Adrenal gland (tissue), 12 donors: ENCODE measurements around the gene ZW10. TPM values are rescaled to one million over a fixed set of nuclear protein-coding genes. Genes with fewer than 3 reads are reported as not detected.

ENCODE experiments used
- DNase-seq, 7 donors: peaks; one replicate each; pipeline ENCODE4 v3.0.0-alpha.2; 2019 to 2020
- H3K27ac ChIP-seq, 5 donors: fragments of 200-600 bp; sonication (generic) in 4 of 5; 1 replicate in 3 of 5; 2 replicates in 2 of 5; pipeline versions ENCODE4 v1.5.1 to v1.8.0; 2016 to 2020; ENCODE audit warnings: mild to moderate bottlenecking in 1 of 5
- H3K27me3 ChIP-seq: fragments of 200-600 bp; 2 replicates; pipeline ENCODE4 v1.8.0; 2021
- H3K36me3 ChIP-seq, 2 donors: fragments of 200-600 bp; replicated peaks in 1 of 2; 1 replicate in 1 of 2; 2 replicates in 1 of 2; pipeline versions ENCODE4 v1.5.1 to v1.8.0; 2018 to 2022
- H3K4me1 ChIP-seq, 2 donors: fragments of 200-600 bp; replicated peaks in 1 of 2; 1 replicate in 1 of 2; 2 replicates in 1 of 2; pipeline versions ENCODE4 v1.5.1 to v1.8.0; 2018 to 2021
- H3K4me3 ChIP-seq, 4 donors: fragments of 200-600 bp; sonication (generic) in 3 of 4; one replicate each; pipeline ENCODE4 v1.5.1; 2016 to 2018
- H3K9me3 ChIP-seq, 3 donors: fragments of 200-600 bp; sonication (generic) in 1 of 3; replicated peaks in 1 of 3; 1 replicate in 2 of 3; 2 replicates in 1 of 3; pipeline versions ENCODE4 v1.5.1 to v1.8.0; 2016 to 2021
- CTCF ChIP-seq, 6 experiments: fragments of 450-650 bp in 4 of 6; fragments of 200-600 bp in 2 of 6; sonication (generic) in 1 of 6; IDR thresholded peaks; 1 replicate in 5 of 6; 2 replicates in 1 of 6; pipeline versions ENCODE4 v1.5.1 to v1.8.0; 2016 to 2021; ENCODE audit warnings: antibody characterized with exemption in 6 of 6, mild to moderate bottlenecking in 2 of 6, moderate library complexity in 1 of 6
- POLR2A ChIP-seq, 2 donors: fragments of 450-650 bp; IDR thresholded peaks; one replicate each; pipeline ENCODE4 v1.6.1; 2017; ENCODE audit warnings: antibody characterized with exemption in 2 of 2, mild to moderate bottlenecking in 2 of 2, moderate library complexity in 1 of 2
- WGBS, 4 donors: extraction: QIAGEN DNeasy Blood & Tissue Kit in 2 of 4; methylation state at CpG; one replicate each; pipeline versions ENCODE4 v1.1.5 to v1.1.7; 2013 to 2017; 5-methylcytosine and 5-hydroxymethylcytosine counted together
- intact Hi-C, 2 donors: fragments of 100-400 bp; cut with DNase I; formaldehyde crosslinking; loops; one replicate each; pipeline versions ENCODE4 v1.14.1 to v1.15.0; 2022 to 2023
- polyA plus RNA-seq, 3 donors: library from polyadenylated mRNA; stranded (reverse); fragments of 200-250 nt in 2 of 3; fragments of 350-450 nt in 1 of 3; fragmentation: Illumina TruSeq in 1 of 3; extraction: RNeasy Lipid Tissue Mini Kit (QIAGEN cat#74804) in 1 of 3; gene quantifications; one replicate each; pipeline ENCODE4 v1.2.3, GENCODE V29; 2013 to 2014
- total RNA-seq, 9 donors: library from RNA; depleted of rRNA in 4 of 9; stranded (reverse); fragments of >200 nt in 4 of 9; fragments of 120-200 nt in 1 of 9; fragmentation: NEBNext Ultra II Directional in 1 of 9; extraction: Animal tissue kit (Norgen Biotek cat#: 25700) in 1 of 9; gene quantifications; one replicate each; pipeline versions ENCODE4 v1.1.0 to v1.2.4, GENCODE V29; 2013 to 2023
- donor health status: healthy with polysubstance abuse.
- donor health status: Bipolar disorder and iron deficiency.
- donor health status: DM: yes; HTN: yes; CAD: no.
- donor health status: DM: no; HTN: no; CAD: no.
- donor health status: DM: no; HTN: no; CAD: no.
- donor health status: DM: yes; HTN: yes; CAD: no.

The ZW10 gene
- total and polyA plus RNA-seq, 12 donors, result 3.2 to 24.3 (median 11.0) TPM

GRCh38 chr11:113729456-113729855 lies 44.0 kb downstream of the ZW10 start:
- H3K4me3 ChIP-seq, result no peak overlapping the region
- no peaks in the 10 kb centered on the region for H3K9me3 ChIP-seq
- H3K36me3 ChIP-seq, result no peaks in the 10 kb centered on the region
- H3K27me3 ChIP-seq, result no peaks in the 10 kb centered on the region
- intact Hi-C loops, result no loop called here
- peaks cover 4 to 13% of the 10 kb centered on the region in 2 donors for H3K4me1 ChIP-seq
- DNase-seq, result no peak
- no peak overlapping the region for H3K27ac ChIP-seq
- 73 to 84% (median 79%) methylated on average over 5 of the region's 5 CpGs for WGBS, 4 donors
- TF ChIP-seq POLR2A (IDR thresholded peaks at IDR 0.05), result no peak
- no peak for TF ChIP-seq CTCF (IDR thresholded peaks at IDR 0.05)

- 72 to 82% (median 78%) methylated on average over 3 of the region's 3 CpGs for WGBS, 4 donors
- intact Hi-C loops, result no loop called here
- DNase-seq, result peak in 2 of 7 donors; percentile 2 to 20
- peaks cover 4 to 18% of the 10 kb centered on the region in 2 donors for H3K4me1 ChIP-seq
- no peaks in the 10 kb centered on the region for H3K27me3 ChIP-seq
- no peaks in the 10 kb centered on the region for H3K36me3 ChIP-seq
- no peak overlapping the region for H3K27ac ChIP-seq
- no peaks in the 10 kb centered on the region for H3K9me3 ChIP-seq
- TF ChIP-seq CTCF (IDR thresholded peaks at IDR 0.05), result no peak
- no peak for TF ChIP-seq POLR2A (IDR thresholded peaks at IDR 0.05)
- no peak overlapping the region for H3K4me3 ChIP-seq
These were observed 44.7 kb downstream of the ZW10 start for GRCh38 chr11:113728814-113729213.

GRCh38 chr11:113725913-113726312 lies 47.6 kb downstream of the ZW10 start:
- no peak for DNase-seq

GRCh38 chr11:113725407-113725806 lies 48.1 kb downstream of the ZW10 start:
- peaks cover 0 to 7% of the 10 kb centered on the region in 2 donors for H3K4me1 ChIP-seq
- H3K4me3 ChIP-seq, result no peak overlapping the region
- intact Hi-C loops, result no loop called here
- H3K36me3 ChIP-seq, result no peaks in the 10 kb centered on the region
- DNase-seq, result no peak
- WGBS, 4 donors, result 90 to 95% (median 93%) methylated on average over 5 of the region's 5 CpGs
- H3K27me3 ChIP-seq, result no peaks in the 10 kb centered on the region
- H3K9me3 ChIP-seq, result no peaks in the 10 kb centered on the region
- H3K27ac ChIP-seq, result no peak overlapping the region
- no peak for TF ChIP-seq POLR2A (IDR thresholded peaks at IDR 0.05)
- TF ChIP-seq CTCF (IDR thresholded peaks at IDR 0.05), result no peak

More at GRCh38 chr11:113725913-113726312, 47.6 kb downstream of the ZW10 start:
- Histone ChIP-seq H3K36me3 (no peaks in the 10 kb centered on the region), H3K9me3 (no peaks in the 10 kb centered on the region), H3K4me1 (peaks cover 0 to 12% of the 10 kb centered on the region in 2 donors), H3K4me3 (no peak overlapping the region), H3K27ac (no peak overlapping the region), H3K27me3 (no peaks in the 10 kb centered on the region)
- intact Hi-C loops, result no loop called here
- WGBS, 4 donors, result 93 to 97% (median 95%) methylated on average over 3 of the region's 3 CpGs
- TF ChIP-seq POLR2A (IDR thresholded peaks at IDR 0.05), result no peak
- TF ChIP-seq CTCF (IDR thresholded peaks at IDR 0.05), result no peak
